Astrocyte (in vitro differentiated cells and primary cell): ENCODE measurements around the gene CPLX3. TPM values are rescaled to one million over a fixed set of nuclear protein-coding genes. Genes with fewer than 3 reads are reported as not detected.

Experiments used
- DNase-seq: peaks from one replicate; pipeline ENCODE4 v3.0.0-alpha.2; 2010; ENCODE audit warnings: low read depth
- FAIRE-seq: peaks from 2 replicates; lab custom pipeline; 2011; peaks lifted over from hg19 to GRCh38; lab: Jason Lieb, UNC
- H2AFZ ChIP-seq: 2 replicates; pipeline ENCODE4 v1.6.0; 2012; ENCODE audit warnings: low read depth, low read length, inconsistent platforms
- H3K27ac ChIP-seq: 2 replicates; pipeline ENCODE4 v1.5.1; 2011; ENCODE audit warnings: low read depth, low read length, inconsistent platforms
- H3K27me3 ChIP-seq: 2 replicates; pipeline ENCODE4 v1.6.0; 2011; ENCODE audit warnings: low read length, inconsistent platforms; ENCODE audit not compliant: insufficient read depth
- H3K36me3 ChIP-seq: 2 replicates; pipeline ENCODE4 v1.5.1; 2011; ENCODE audit warnings: low read length, inconsistent platforms; ENCODE audit not compliant: insufficient read depth
- H3K4me1 ChIP-seq: 2 replicates; pipeline ENCODE4 v1.5.1; 2011; ENCODE audit warnings: low read length, inconsistent platforms; ENCODE audit not compliant: insufficient read depth
- H3K4me2 ChIP-seq: 2 replicates; pipeline ENCODE4 v1.6.0; 2012; ENCODE audit warnings: low read length, inconsistent platforms
- H3K4me3 ChIP-seq: 2 replicates; pipeline ENCODE4 v1.5.1; 2011; ENCODE audit warnings: low read depth, mild to moderate bottlenecking, low read length, inconsistent platforms; ENCODE audit not compliant: insufficient read depth
- H3K79me2 ChIP-seq: 2 replicates; pipeline ENCODE4 v1.6.0; 2012; ENCODE audit warnings: mild to moderate bottlenecking, low read length, inconsistent platforms; ENCODE audit not compliant: insufficient read depth
- H3K9ac ChIP-seq: 2 replicates; pipeline ENCODE4 v1.6.0; 2012; ENCODE audit warnings: mild to moderate bottlenecking, low read length, inconsistent platforms
- H3K9me3 ChIP-seq: 2 replicates; pipeline ENCODE4 v1.5.1; 2012; ENCODE audit warnings: low read depth, mild to moderate bottlenecking, low read length, inconsistent platforms; ENCODE audit not compliant: insufficient read depth
- H4K20me1 ChIP-seq: 2 replicates; pipeline ENCODE4 v1.6.0; 2012; ENCODE audit warnings: low read length, inconsistent platforms; ENCODE audit not compliant: insufficient read depth
- H3K27ac Mint-ChIP-seq: one replicate; pipeline ENCODE4 v1.8.0; 2021; ENCODE audit warnings: mild to moderate bottlenecking, mixed read lengths; ENCODE audit not compliant: unreplicated experiment
- H3K27me3 Mint-ChIP-seq: one replicate; pipeline ENCODE4 v1.8.0; 2021; ENCODE audit warnings: low read depth, mixed read lengths; ENCODE audit not compliant: unreplicated experiment
- H3K36me3 Mint-ChIP-seq: one replicate; pipeline ENCODE4 v1.8.0; 2021; ENCODE audit warnings: low read depth, mixed read lengths; ENCODE audit not compliant: unreplicated experiment
- H3K4me1 Mint-ChIP-seq: one replicate; pipeline ENCODE4 v1.8.0; 2021; ENCODE audit warnings: low read depth, mixed read lengths; ENCODE audit not compliant: unreplicated experiment
- H3K4me3 Mint-ChIP-seq: one replicate; pipeline ENCODE4 v1.8.0; 2021; ENCODE audit warnings: mild to moderate bottlenecking, moderate library complexity, mixed read lengths; ENCODE audit not compliant: unreplicated experiment
- H3K9me3 Mint-ChIP-seq: one replicate; pipeline ENCODE4 v1.8.0; 2021; ENCODE audit warnings: mild to moderate bottlenecking, mixed read lengths; ENCODE audit not compliant: unreplicated experiment
- CTCF ChIP-seq: IDR thresholded peaks from 2 replicates; pipeline ENCODE4 v1.5.1; 2011; ENCODE audit warnings: low read depth, mild to moderate bottlenecking, inconsistent platforms, low read length, moderate library complexity; ENCODE audit not compliant: insufficient read depth
- EZH2 ChIP-seq: IDR thresholded peaks from 2 replicates; pipeline ENCODE4 v1.6.1; 2012; ENCODE audit warnings: mild to moderate bottlenecking, low read length, inconsistent platforms; ENCODE audit not compliant: insufficient read depth
- total RNA-seq: library from RNA; stranded (reverse); gene quantifications from 2 replicates; pipeline ENCODE4 v1.2.1, GENCODE V29; 2021

CPLX3 gene
- total RNA-seq, 1 donor from 2014 or later: not detected

GRCh38 chr15:74873036-74873755 lies 46.8 kb downstream of the CPLX3 start, which contains the start of gene SCAMP2:
Gene SCAMP2 (minus strand): TSS chr15:74873365. CDS start chr15:74873255, 110 bp downstream.
- peak within 1 kb of the TSS; percentile 97 for H3K27ac ChIP-seq
- H3K79me2 ChIP-seq: peaks cover 45% of the 10 kb centered on the region
- Mint-ChIP-seq H3K36me3 (peaks cover 2% of the 10 kb centered on the region), H3K27ac (peak within 1 kb of the TSS; percentile 91), H3K27me3 (peaks cover 1% of the 10 kb centered on the region), H3K9me3 (peaks cover under 1% of the 10 kb centered on the region), H3K4me3 (peak within 1 kb of the TSS; percentile 98), H3K4me1 (peaks cover 25% of the 10 kb centered on the region)
- H3K27me3 ChIP-seq: no peaks in the 10 kb centered on the region
- no peaks in the 10 kb centered on the region for H3K9me3 ChIP-seq
- H3K36me3 ChIP-seq: no peaks in the 10 kb centered on the region
- DNase-seq (peak; percentile 94), FAIRE-seq (no peak)
- peak within 1 kb of the TSS; percentile 67 for H3K4me3 ChIP-seq
- TF ChIP-seq EZH2 (no peak), CTCF (no peak)
- peak within 1 kb of the TSS; percentile 96 for H3K9ac ChIP-seq
- H4K20me1 ChIP-seq: peaks cover 43% of the 10 kb centered on the region
- H3K4me1 ChIP-seq: peaks cover 8% of the 10 kb centered on the region
- peak within 1 kb of the TSS; percentile 86 for H3K4me2 ChIP-seq
- peak within 1 kb of the TSS; percentile 97 for H2AFZ ChIP-seq

- Histone ChIP-seq H3K9me3 (no peaks in the 10 kb centered on the region), H3K4me1 (peaks cover 8% of the 10 kb centered on the region), H4K20me1 (peaks cover 36% of the 10 kb centered on the region), H2AFZ (peak overlapping the region; percentile 78), H3K27ac (no peak overlapping the region), H3K36me3 (no peaks in the 10 kb centered on the region), H3K9ac (peak overlapping the region; percentile 96), H3K4me3 (peak overlapping the region; percentile 67), H3K27me3 (no peaks in the 10 kb centered on the region), H3K4me2 (peak overlapping the region; percentile 86), H3K79me2 (peaks cover 39% of the 10 kb centered on the region)
- no peak for TF ChIP-seq CTCF
- TF ChIP-seq EZH2: no peak
- Mint-ChIP-seq H3K4me3 (peak overlapping the region; percentile 98), H3K36me3 (peaks cover 2% of the 10 kb centered on the region), H3K9me3 (no peaks in the 10 kb centered on the region), H3K27ac (no peak overlapping the region), H3K4me1 (peaks cover 23% of the 10 kb centered on the region), H3K27me3 (peaks cover 1% of the 10 kb centered on the region)
- no peak for DNase-seq
- no peak for FAIRE-seq
These were observed 47.5 kb downstream of the CPLX3 start for GRCh38 chr15:74873756-74874424.

- TF ChIP-seq CTCF (no peak), EZH2 (no peak)
- no peak overlapping the region for H2AFZ ChIP-seq
These were observed 51.8 kb downstream of the CPLX3 start for GRCh38 chr15:74878273-74878672.

More at GRCh38 chr15:74878273-74878672, 51.8 kb downstream of the CPLX3 start:
- no peaks in the 10 kb centered on the region for H4K20me1 ChIP-seq
- H3K9ac ChIP-seq: no peak overlapping the region
- H3K79me2 ChIP-seq: no peaks in the 10 kb centered on the region
- FAIRE-seq: no peak
- peaks cover 3% of the 10 kb centered on the region for H3K4me1 ChIP-seq
- no peaks in the 10 kb centered on the region for H3K27me3 ChIP-seq
- no peak overlapping the region for H3K4me3 Mint-ChIP-seq
- no peaks in the 10 kb centered on the region for H3K9me3 Mint-ChIP-seq
- no peak overlapping the region for H3K4me3 ChIP-seq
- no peak for DNase-seq
- no peak overlapping the region for H3K27ac ChIP-seq
- no peaks in the 10 kb centered on the region for H3K4me1 Mint-ChIP-seq
- H3K36me3 Mint-ChIP-seq: peaks cover 6% of the 10 kb centered on the region
- no peak overlapping the region for H3K4me2 ChIP-seq
- H3K9me3 ChIP-seq: peaks cover 5% of the 10 kb centered on the region
- peaks cover 1% of the 10 kb centered on the region for H3K27me3 Mint-ChIP-seq
- no peak overlapping the region for H3K27ac Mint-ChIP-seq
- H3K36me3 ChIP-seq: no peaks in the 10 kb centered on the region
